ENCODE results near the gene PDX1.

DNA sequence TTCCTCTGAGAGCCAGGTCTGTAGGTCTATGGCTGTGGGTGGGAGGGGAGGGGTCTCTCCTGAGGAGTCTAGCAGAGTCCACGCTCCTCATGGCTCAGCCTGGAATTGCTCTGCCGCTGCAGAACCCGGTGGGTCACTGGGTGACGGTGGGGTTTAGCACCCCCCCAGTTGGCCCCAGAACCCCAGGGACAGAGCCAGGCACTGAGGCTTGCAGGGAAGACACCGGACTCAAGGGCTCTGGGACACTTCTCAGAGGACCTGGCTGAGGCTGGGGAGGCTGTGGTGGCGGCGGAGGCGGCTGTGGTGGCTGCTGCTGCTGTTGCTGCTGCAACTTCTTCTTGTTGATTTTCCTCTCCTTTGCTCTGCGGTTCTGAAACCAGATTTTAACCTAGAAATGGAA lies 43.2 kb downstream of the PDX1 start:
- TF ChIP-seq, protein P1, sequence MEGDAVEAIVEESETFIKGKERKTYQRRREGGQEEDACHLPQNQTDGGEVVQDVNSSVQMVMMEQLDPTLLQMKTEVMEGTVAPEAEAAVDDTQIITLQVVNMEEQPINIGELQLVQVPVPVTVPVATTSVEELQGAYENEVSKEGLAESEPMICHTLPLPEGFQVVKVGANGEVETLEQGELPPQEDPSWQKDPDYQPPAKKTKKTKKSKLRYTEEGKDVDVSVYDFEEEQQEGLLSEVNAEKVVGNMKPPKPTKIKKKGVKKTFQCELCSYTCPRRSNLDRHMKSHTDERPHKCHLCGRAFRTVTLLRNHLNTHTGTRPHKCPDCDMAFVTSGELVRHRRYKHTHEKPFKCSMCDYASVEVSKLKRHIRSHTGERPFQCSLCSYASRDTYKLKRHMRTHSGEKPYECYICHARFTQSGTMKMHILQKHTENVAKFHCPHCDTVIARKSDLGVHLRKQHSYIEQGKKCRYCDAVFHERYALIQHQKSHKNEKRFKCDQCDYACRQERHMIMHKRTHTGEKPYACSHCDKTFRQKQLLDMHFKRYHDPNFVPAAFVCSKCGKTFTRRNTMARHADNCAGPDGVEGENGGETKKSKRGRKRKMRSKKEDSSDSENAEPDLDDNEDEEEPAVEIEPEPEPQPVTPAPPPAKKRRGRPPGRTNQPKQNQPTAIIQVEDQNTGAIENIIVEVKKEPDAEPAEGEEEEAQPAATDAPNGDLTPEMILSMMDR (IDR thresholded peaks at IDR 0.05; ENCODE audit: poor library complexity, severe bottlenecking), result no peak
- TF ChIP-seq POLR2AphosphoS5 (IDR thresholded peaks at IDR 0.05) (no peak), EP300 (conservative IDR thresholded peaks at IDR 0.05; ENCODE audit: poor library complexity, severe bottlenecking) (no peak)
